HG02571 (cell line): ENCODE results near the gene HOXD10.

Experiments
- ATAC-seq: cut with Tn5 transposase; IDR thresholded peaks from one replicate; pipeline ENCODE4 v1.9.1; 2021; ENCODE audit warnings: mild to moderate bottlenecking, moderate library complexity; ENCODE audit not compliant: unreplicated experiment

Gene HOXD10

GRCh38 chr2:176148751-176149421 is 32.3 kb downstream of the HOXD10 start:
- no peak for ATAC-seq

GRCh38 chr2:176149481-176149938 is 32.9 kb downstream of the HOXD10 start:
- no peak for ATAC-seq

GRCh38 chr2:176149939-176150583 is 33.5 kb downstream of the HOXD10 start:
- ATAC-seq = no peak

- ATAC-seq = no peak
Measured at GRCh38 chr2:176150584-176151441, 34.2 kb downstream of the HOXD10 start.

- ATAC-seq = no peak
Measured at GRCh38 chr2:176151442-176152287, 35.1 kb downstream of the HOXD10 start, which contains the start of gene HOXD4. Gene HOXD4 (plus strand): TSS chr2:176151550. CDS start chr2:176151634, 84 bp downstream.

GRCh38 chr2:176152350-176153181 is 36.0 kb downstream of the HOXD10 start:
- ATAC-seq = no peak

GRCh38 chr2:176154576-176155252 is 38.1 kb downstream of the HOXD10 start:
- ATAC-seq = no peak

- ATAC-seq = no peak
Measured at GRCh38 chr2:176155356-176156044, 38.9 kb downstream of the HOXD10 start.

GRCh38 chr2:176156301-176156806 is 39.8 kb downstream of the HOXD10 start:
- ATAC-seq = no peak

GRCh38 chr2:176156807-176157498 is 40.4 kb downstream of the HOXD10 start, which contains the start of gene HOXD3:
Gene HOXD3 (plus strand): TSS chr2:176157307. CDS start chr2:176169115, 11,808 bp downstream.
- ATAC-seq = no peak

- ATAC-seq = no peak
Measured at GRCh38 chr2:176157499-176158185, 41.1 kb downstream of the HOXD10 start.

GRCh38 chr2:176158186-176158591 is 41.6 kb downstream of the HOXD10 start:
- no peak for ATAC-seq

GRCh38 chr2:176158855-176159662 is 42.5 kb downstream of the HOXD10 start:
- ATAC-seq = no peak

GRCh38 chr2:176159663-176160250 is 43.2 kb downstream of the HOXD10 start:
- no peak for ATAC-seq

- no peak for ATAC-seq
Measured at GRCh38 chr2:176160251-176160985, 43.8 kb downstream of the HOXD10 start.
